GM15510 (cell line): ENCODE results near the gene DUXA.

ENCODE experiments used
- POLR2A ChIP-seq: IDR thresholded peaks from 3 replicates; pipeline ENCODE4 v1.6.1; 2011; ENCODE audit warnings: borderline replicate concordance; ENCODE audit not compliant: insufficient read length; ENCODE audit errors: extremely low read depth

Gene DUXA

DNA sequence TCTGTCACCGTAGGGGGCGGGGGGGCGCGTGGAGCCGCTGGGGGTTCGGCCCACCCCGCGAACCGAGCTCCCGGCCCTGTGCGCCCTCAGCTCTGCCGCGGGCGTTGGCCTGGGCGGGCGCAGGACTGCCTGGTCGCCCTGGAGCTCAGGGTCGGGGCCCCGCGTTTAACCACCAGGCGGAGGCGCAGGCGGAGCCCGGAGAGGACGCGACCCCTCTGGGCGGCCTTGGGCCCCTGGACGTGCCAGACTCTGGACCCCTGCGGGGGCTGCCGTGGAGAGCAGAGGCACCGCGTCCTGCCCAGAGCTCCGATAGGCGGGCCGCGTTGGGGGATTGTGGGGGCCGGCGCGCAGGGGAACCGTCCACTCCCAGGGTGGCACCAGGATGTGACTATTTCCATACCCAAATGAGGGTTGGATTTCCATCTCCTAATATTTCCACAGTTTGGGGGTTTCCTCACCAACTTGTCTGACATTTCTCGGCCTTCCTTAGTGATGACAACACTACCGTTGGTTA lies 60.5 kb downstream of the DUXA start:
- TF ChIP-seq POLR2A: no peak

DNA sequence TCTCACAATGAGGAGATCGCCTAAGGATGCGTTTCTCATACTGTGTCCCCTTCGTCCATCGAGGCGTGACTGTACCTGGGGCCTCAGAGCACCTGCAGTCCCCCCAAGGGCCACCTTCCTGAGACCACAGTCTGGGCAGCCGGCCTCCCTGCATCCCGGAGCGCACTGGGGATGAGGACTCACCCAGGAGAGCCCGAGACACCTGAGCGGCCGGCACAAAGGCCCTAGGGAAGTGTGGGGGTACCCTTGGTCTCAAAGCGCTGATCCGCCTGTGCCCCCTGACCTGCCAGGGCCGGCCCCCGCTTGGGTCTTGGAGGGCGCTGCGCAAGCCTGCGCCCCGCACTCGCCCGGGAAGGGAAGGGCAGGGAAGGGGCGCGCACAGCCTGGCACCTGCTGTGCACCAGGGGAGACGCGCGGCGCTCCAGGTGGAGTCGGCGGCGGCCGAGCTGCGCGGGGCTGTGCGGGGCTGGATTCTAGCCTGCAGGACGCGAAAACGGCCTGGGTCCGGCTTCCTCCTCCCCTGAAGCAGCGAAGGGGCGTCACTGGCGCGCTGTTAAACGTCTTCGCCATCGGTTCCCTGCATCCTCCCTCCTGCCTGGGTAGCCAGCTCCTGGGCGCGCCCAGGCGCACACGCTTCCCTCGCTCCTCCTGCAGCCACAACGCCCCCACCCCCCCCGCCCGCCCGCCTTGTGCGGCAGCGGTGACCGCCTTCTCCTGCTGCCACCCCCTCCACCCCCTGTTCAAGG lies 61.1 kb downstream of the DUXA start:
- TF ChIP-seq POLR2A: no peak
